Neutrophil (primary cell): ENCODE results near the gene NDUFA11.
"Not testable (repeated sequence)": the region's sequence is repeated elsewhere in the genome, so short reads cannot be mapped to it uniquely, and the experiment has no call there.

ENCODE experiments used
- H3K27ac ChIP-seq: fragments of 200-600 bp; sonication (generic); 2 replicates; pipeline ENCODE4 v1.5.1; 2016; ENCODE audit warnings: mild to moderate bottlenecking, moderate library complexity
- H3K27me3 ChIP-seq: fragments of 200-600 bp; sonication (generic); 2 replicates; pipeline ENCODE4 v1.6.0; 2016; ENCODE audit warnings: mild to moderate bottlenecking
- H3K36me3 ChIP-seq: fragments of 200-600 bp; sonication (generic); 2 replicates; pipeline ENCODE4 v1.5.1; 2017
- H3K4me1 ChIP-seq, 2 experiments: fragments of 200-600 bp in 1 of 2; sonication (generic) in 1 of 2; 1 replicate in 1 of 2; 2 replicates in 1 of 2; pipeline versions ENCODE4 v1.5.1 to v1.6.1; 2013 to 2016; ENCODE audit warnings: low read depth in 1 of 2, low read length in 1 of 2, mild to moderate bottlenecking in 1 of 2, moderate library complexity in 1 of 2; ENCODE audit not compliant: control insufficient read depth in 1 of 2, insufficient read depth in 1 of 2
- H3K4me3 ChIP-seq, 2 experiments: fragments of 200-600 bp in 1 of 2; sonication (generic) in 1 of 2; 1 replicate in 1 of 2; 2 replicates in 1 of 2; pipeline ENCODE4 v1.5.1; 2013 to 2016; ENCODE audit warnings: low read depth in 1 of 2, low read length in 1 of 2, mild to moderate bottlenecking in 1 of 2, moderate library complexity in 1 of 2
- H3K9me3 ChIP-seq: fragments of 200-600 bp; sonication (generic); 2 replicates; pipeline ENCODE4 v1.5.1; 2016
- TF ChIP-seq, protein P1 (sequence below): fragments of 200-600 bp; sonication (generic); IDR thresholded peaks from 2 replicates; pipeline ENCODE4 v1.5.1; 2016; ENCODE audit warnings: antibody characterized with exemption

NDUFA11 gene

DNA sequence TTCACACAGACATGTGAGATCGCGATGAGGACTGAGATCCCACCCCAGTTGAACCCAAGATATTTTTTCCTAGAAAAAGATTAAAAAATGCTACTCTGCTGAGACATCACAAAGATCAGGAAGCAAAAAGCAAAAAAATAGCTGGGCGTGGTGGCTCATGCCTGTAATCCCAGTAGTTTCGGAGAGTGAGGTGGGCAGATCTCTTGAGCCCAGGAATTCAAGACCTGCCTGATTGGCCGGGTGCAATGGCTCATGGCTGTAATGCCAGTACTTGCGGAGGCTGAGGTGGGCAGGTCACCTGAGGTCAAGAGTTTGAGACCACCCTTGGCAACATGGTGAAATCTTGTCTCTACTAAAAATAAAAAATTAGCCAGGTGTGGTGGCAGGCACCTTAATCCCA lies 53.4 kb downstream of the NDUFA11 start:
- Histone ChIP-seq H3K4me3 (no peak overlapping the region), H3K27ac (no peak overlapping the region)
- TF ChIP-seq, protein P1, sequence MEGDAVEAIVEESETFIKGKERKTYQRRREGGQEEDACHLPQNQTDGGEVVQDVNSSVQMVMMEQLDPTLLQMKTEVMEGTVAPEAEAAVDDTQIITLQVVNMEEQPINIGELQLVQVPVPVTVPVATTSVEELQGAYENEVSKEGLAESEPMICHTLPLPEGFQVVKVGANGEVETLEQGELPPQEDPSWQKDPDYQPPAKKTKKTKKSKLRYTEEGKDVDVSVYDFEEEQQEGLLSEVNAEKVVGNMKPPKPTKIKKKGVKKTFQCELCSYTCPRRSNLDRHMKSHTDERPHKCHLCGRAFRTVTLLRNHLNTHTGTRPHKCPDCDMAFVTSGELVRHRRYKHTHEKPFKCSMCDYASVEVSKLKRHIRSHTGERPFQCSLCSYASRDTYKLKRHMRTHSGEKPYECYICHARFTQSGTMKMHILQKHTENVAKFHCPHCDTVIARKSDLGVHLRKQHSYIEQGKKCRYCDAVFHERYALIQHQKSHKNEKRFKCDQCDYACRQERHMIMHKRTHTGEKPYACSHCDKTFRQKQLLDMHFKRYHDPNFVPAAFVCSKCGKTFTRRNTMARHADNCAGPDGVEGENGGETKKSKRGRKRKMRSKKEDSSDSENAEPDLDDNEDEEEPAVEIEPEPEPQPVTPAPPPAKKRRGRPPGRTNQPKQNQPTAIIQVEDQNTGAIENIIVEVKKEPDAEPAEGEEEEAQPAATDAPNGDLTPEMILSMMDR, result no peak

DNA sequence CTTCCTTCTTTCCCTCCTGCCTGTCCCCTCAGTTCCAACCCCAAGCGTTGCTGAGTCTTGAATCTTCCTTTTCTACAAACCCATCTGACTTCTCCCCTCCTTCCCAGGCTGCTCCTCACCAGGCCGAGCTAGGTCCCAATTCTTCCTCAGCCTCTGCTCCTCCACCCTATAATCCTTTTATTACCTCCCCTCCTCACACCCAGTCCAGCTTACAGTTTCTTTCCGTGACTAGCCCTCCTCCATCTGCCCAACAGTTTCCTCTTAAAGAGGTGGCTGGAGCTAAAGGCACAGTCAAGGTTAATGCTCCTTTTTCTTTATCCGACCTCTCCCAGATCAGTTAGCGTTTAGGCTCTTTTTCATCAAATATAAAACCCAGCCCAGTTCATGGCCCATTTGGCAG lies 55.0 kb downstream of the NDUFA11 start:
- not testable (repeated sequence) for H3K27ac ChIP-seq, H3K4me1 ChIP-seq, H3K9me3 ChIP-seq, H3K27me3 ChIP-seq, H3K4me3 ChIP-seq, H3K36me3 ChIP-seq

More for the DNA sequence above, 53.4 kb downstream of the NDUFA11 start:
- Histone ChIP-seq H3K9me3 (no peaks in the 10 kb centered on the region), H3K4me1 (peaks cover 0 to 5% of the 10 kb centered on the region in 2 experiments), H3K27me3 (no peaks in the 10 kb centered on the region), H3K36me3 (no peaks in the 10 kb centered on the region)

DNA sequence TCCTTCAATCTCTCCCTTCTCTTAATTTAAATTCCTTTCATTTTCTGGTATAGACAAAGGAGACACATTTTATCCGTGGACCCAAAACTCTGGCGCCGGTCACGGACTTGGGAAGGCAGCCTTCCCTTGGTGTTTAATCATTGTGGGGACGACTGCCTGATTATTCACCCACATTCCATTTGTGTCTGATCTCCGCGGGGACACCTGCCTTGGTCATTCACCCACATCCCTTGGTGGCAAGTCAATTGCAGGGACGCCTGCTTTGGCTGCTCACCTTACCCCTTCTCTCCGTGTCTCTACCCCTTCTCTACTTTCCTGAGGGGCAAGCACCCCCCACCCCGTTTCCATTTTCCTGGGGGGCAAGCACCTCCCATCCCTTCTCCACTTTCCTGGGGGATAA lies 55.7 kb downstream of the NDUFA11 start:
- not testable (repeated sequence) for H3K4me1 ChIP-seq, H3K36me3 ChIP-seq, H3K4me3 ChIP-seq, H3K27ac ChIP-seq, H3K27me3 ChIP-seq, H3K9me3 ChIP-seq
